Endodermal cell (in vitro differentiated cells): ENCODE results near the gene PIK3R5. TPM values are rescaled to one million over a fixed set of nuclear protein-coding genes. Genes with fewer than 3 reads are reported as not detected.
A peak's percentile ranks its signal among the peaks of the same experiment; 100 is the strongest.

Experiments
- DNase-seq: peaks from one replicate; pipeline ENCODE4 v3.0.0-alpha.2; 2017
- H3K27ac ChIP-seq: 2 replicates; pipeline ENCODE4 v1.5.1; 2013; ENCODE audit warnings: mild to moderate bottlenecking, low read depth, low read length, moderate library complexity
- H3K27me3 ChIP-seq: 2 replicates; pipeline ENCODE4 v1.6.1; 2013; ENCODE audit warnings: mild to moderate bottlenecking, low read length, moderate library complexity; ENCODE audit not compliant: insufficient read depth, control insufficient read depth, poor library complexity, severe bottlenecking
- H3K36me3 ChIP-seq: 2 replicates; pipeline ENCODE4 v1.7.0; 2013; ENCODE audit warnings: mild to moderate bottlenecking, low read length, moderate library complexity; ENCODE audit not compliant: control insufficient read depth, insufficient read depth
- H3K4me1 ChIP-seq: one replicate; pipeline ENCODE4 v1.7.0; 2013; ENCODE audit warnings: low read length; ENCODE audit not compliant: control insufficient read depth, insufficient read depth
- H3K4me3 ChIP-seq: 2 replicates; pipeline ENCODE4 v1.5.1; 2013; ENCODE audit warnings: mild to moderate bottlenecking, low read length, moderate library complexity
- H3K9ac ChIP-seq: 2 replicates; pipeline ENCODE4 v1.6.1; 2013; ENCODE audit warnings: mild to moderate bottlenecking, low read length, moderate library complexity; ENCODE audit not compliant: poor library complexity, severe bottlenecking; ENCODE audit errors: extremely low read depth
- H3K9me3 ChIP-seq: 2 replicates; pipeline ENCODE4 v1.6.1; 2013; ENCODE audit warnings: mild to moderate bottlenecking, low read length, moderate library complexity; ENCODE audit not compliant: control insufficient read depth
- H3K27ac Mint-ChIP-seq: 2 replicates; pipeline ENCODE4 v1.8.0; 2020; ENCODE audit warnings: mixed read lengths
- H3K27me3 Mint-ChIP-seq: 2 replicates; pipeline ENCODE4 v1.8.0; 2021; ENCODE audit warnings: mild to moderate bottlenecking, mixed read lengths; ENCODE audit not compliant: insufficient read depth
- H3K36me3 Mint-ChIP-seq: 2 replicates; pipeline ENCODE4 v1.8.0; 2020; ENCODE audit warnings: low read depth, mixed read lengths
- H3K4me1 Mint-ChIP-seq: 2 replicates; pipeline ENCODE4 v1.8.0; 2020; ENCODE audit warnings: mixed read lengths
- H3K4me3 Mint-ChIP-seq: 2 replicates; pipeline ENCODE4 v1.8.0; 2020; ENCODE audit warnings: mild to moderate bottlenecking, moderate library complexity, mixed read lengths
- H3K9me3 Mint-ChIP-seq: 2 replicates; pipeline ENCODE4 v1.8.0; 2020; ENCODE audit warnings: mild to moderate bottlenecking, mixed read lengths
- WGBS, 2 experiments: methylation state at CpG; one replicate each; pipeline versions ENCODE4 v1.1.5 to v1.1.7; 2013; ENCODE audit warnings: missing lambda C conversion rate in 2 of 2, mixed read lengths in 1 of 2; ENCODE audit not compliant: insufficient coverage in 1 of 2, insufficient read length in 1 of 2; 5-methylcytosine and 5-hydroxymethylcytosine counted together
- total RNA-seq, 2 donors: library from RNA; stranded (reverse); fragmentation: NEBNext Ultra II Directional in 1 of 2; extraction: Animal tissue kit (Norgen Biotek cat#: 25700) in 1 of 2; gene quantifications; 2 replicates in 1 of 2; 3 replicates in 1 of 2; pipeline ENCODE4 v1.2.1, GENCODE V29; 2021
- TF ChIP-seq, protein P1 (sequence below): fragments of 200-600 bp; sonication (generic); conservative IDR thresholded peaks from 2 replicates; pipeline ENCODE4 v1.5.0; 2021; ENCODE audit warnings: antibody characterized with exemption, mild to moderate bottlenecking

Gene PIK3R5
- total RNA-seq, 2 donors from 2014 or later: 10.4 to 37.0 TPM

DNA sequence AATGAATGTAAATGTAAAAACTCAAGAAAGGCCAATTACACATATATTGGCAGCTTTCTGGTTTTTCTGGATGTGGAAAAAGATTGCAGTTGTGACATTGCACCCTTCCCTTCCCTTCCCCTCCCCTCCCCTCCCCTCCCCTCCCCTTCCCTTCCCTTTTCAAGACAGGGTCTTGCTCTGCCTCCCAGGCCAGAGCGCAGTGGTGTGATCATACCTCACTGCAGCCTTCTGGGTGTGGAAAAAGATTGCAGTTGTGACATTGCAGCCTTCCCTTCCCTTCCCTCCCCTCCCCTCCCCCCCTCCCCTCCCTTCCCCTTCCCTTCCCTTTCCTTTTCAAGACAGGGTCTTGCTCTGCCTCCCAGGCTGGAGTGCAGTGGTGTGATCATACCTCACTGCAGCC is 41.7 kb downstream of the PIK3R5 start:
- H3K4me1 Mint-ChIP-seq: no peaks in the 10 kb centered on the region
- no peaks in the 10 kb centered on the region for H3K36me3 Mint-ChIP-seq
- DNase-seq: no peak
- no peak overlapping the region for H3K27ac ChIP-seq
- H3K27ac Mint-ChIP-seq: no peak overlapping the region
- H3K4me3 ChIP-seq: no peak overlapping the region
- no peak overlapping the region for H3K9ac ChIP-seq
- peaks cover 28% of the 10 kb centered on the region for H3K9me3 Mint-ChIP-seq
- no peaks in the 10 kb centered on the region for H3K36me3 ChIP-seq
- H3K4me1 ChIP-seq: no peaks in the 10 kb centered on the region
- WGBS, 2 experiments: no CpG with 5 or more reads among the region's 1 CpG
- peaks cover 9% of the 10 kb centered on the region for H3K27me3 Mint-ChIP-seq
- H3K9me3 ChIP-seq: peaks cover 17% of the 10 kb centered on the region
- no peak overlapping the region for H3K4me3 Mint-ChIP-seq
- TF ChIP-seq, protein P1, sequence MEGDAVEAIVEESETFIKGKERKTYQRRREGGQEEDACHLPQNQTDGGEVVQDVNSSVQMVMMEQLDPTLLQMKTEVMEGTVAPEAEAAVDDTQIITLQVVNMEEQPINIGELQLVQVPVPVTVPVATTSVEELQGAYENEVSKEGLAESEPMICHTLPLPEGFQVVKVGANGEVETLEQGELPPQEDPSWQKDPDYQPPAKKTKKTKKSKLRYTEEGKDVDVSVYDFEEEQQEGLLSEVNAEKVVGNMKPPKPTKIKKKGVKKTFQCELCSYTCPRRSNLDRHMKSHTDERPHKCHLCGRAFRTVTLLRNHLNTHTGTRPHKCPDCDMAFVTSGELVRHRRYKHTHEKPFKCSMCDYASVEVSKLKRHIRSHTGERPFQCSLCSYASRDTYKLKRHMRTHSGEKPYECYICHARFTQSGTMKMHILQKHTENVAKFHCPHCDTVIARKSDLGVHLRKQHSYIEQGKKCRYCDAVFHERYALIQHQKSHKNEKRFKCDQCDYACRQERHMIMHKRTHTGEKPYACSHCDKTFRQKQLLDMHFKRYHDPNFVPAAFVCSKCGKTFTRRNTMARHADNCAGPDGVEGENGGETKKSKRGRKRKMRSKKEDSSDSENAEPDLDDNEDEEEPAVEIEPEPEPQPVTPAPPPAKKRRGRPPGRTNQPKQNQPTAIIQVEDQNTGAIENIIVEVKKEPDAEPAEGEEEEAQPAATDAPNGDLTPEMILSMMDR: no peak
- H3K27me3 ChIP-seq: no peaks in the 10 kb centered on the region

DNA sequence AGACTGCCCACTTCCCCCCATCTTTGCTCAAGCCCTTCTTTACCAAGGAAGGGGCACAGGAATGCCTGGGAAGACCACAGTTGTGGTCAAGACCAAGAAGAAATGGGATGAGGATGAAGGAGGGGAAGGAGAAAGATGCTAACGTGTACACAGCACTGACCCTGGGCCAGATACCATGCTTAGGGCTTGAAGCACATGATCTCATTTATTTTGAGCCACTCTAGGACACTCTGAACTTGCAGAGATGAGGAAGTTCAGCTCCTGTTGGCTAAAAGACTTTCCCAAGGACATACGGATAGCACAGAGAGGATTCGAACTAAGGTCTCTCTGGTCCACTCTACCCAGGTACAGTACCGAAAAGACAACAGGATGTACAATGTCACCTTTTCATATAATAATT is 42.6 kb downstream of the PIK3R5 start:
- Mint-ChIP-seq H3K4me1 (no peaks in the 10 kb centered on the region), H3K27me3 (peaks cover 9% of the 10 kb centered on the region), H3K4me3 (no peak overlapping the region), H3K9me3 (peaks cover 27% of the 10 kb centered on the region), H3K36me3 (no peaks in the 10 kb centered on the region), H3K27ac (no peak overlapping the region)
- Histone ChIP-seq H3K36me3 (no peaks in the 10 kb centered on the region), H3K9ac (no peak overlapping the region), H3K4me3 (no peak overlapping the region), H3K4me1 (no peaks in the 10 kb centered on the region), H3K27me3 (no peaks in the 10 kb centered on the region), H3K27ac (no peak overlapping the region), H3K9me3 (peaks cover 19% of the 10 kb centered on the region)
- TF ChIP-seq, protein P1: no peak
- peak; percentile 21 for DNase-seq
- 86 to 100% methylated on average over 3 to 4 of the region's 4 CpGs for WGBS, 2 experiments

DNA sequence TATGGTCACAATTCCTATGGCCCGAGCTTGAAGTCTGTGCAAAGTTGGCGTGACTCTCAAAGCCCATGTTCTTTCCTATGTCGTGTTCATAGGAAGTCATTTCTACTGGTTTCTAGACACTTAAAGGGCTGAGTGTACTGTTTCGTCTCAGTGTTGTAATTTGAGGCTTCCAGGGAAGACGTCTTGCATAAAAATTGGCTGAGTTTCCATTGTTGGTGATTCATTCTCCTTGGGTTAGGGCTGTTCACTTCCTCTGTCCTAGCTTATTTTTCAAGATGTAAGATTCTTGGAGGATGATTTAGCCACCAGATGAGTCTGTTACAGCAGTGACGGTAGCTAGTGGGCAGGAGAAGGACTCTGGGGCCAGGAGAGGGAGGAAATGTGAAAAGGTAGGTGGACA is 43.1 kb downstream of the PIK3R5 start:
- peaks cover 9% of the 10 kb centered on the region for H3K27me3 Mint-ChIP-seq
- Histone ChIP-seq H3K27me3 (no peaks in the 10 kb centered on the region), H3K4me3 (no peak overlapping the region), H3K9me3 (peaks cover 19% of the 10 kb centered on the region), H3K4me1 (no peaks in the 10 kb centered on the region), H3K36me3 (no peaks in the 10 kb centered on the region), H3K9ac (no peak overlapping the region), H3K27ac (no peak overlapping the region)
- no peak overlapping the region for H3K27ac Mint-ChIP-seq
- no peak overlapping the region for H3K4me3 Mint-ChIP-seq
- TF ChIP-seq, protein P1: no peak
- no peaks in the 10 kb centered on the region for H3K36me3 Mint-ChIP-seq
- peaks cover 26% of the 10 kb centered on the region for H3K9me3 Mint-ChIP-seq
- no peak for DNase-seq
- H3K4me1 Mint-ChIP-seq: no peaks in the 10 kb centered on the region
- WGBS, 2 experiments: 90 to 91% methylated on average over 5 to 6 of the region's 6 CpGs
